Non-pigmented ciliary epithelial cell (primary cell): ENCODE data around the gene TYW5.

Experiments
- DNase-seq: peaks from one replicate; pipeline ENCODE4 v3.0.0-alpha.2; 2010; ENCODE audit warnings: low read depth

Gene TYW5

GRCh38 chr2:199975273-199975895 lies 20.1 kb upstream of the TYW5 start:
- DNase-seq, result no peak

DNA sequence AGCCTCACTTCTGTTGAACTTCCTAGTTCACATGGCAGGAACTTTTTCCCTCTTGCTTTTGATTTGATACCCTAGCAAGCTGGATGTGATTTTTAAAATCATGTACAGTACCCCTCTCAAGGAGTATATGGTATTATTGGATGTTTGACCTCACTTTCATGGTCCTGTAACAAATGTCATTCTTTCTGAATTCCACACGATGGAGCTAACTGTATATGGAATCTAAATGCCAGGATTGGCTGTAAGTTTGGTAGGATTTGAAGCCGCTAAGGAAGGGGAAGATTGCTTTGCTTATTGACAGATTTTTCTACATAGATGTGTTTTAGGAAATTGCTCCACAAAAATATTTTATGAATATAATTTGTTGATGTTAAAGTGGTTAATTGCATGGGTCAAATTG lies 18.4 kb upstream of the TYW5 start:
- no peak for DNase-seq

DNA sequence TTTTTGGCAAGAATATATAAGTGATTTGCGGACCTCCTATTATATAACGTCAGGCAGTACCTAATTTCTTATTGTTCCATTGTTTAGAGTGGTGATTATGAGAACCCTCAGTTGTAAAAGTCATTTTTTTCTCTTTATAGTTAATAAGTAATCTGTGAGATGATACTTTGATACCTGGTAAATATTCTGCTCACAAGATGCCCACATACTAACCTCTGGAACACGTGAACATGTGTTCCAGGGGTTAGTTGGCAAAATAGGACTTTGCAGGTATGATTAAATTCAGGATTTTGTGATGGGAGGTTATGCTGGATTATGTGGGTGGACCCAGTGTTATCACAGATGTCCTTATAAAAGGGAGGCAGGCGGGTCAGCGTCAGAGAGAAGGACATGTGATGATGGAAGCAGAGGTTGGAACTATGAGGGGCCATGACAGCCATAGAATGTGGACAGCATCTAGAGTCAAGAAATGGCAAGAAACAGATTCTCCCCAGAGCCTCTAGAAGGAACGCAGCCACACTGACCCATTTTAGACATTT lies 16.9 kb upstream of the TYW5 start:
- no peak for DNase-seq

GRCh38 chr2:199968126-199968525 lies 12.8 kb upstream of the TYW5 start:
- DNase-seq, result no peak

DNA sequence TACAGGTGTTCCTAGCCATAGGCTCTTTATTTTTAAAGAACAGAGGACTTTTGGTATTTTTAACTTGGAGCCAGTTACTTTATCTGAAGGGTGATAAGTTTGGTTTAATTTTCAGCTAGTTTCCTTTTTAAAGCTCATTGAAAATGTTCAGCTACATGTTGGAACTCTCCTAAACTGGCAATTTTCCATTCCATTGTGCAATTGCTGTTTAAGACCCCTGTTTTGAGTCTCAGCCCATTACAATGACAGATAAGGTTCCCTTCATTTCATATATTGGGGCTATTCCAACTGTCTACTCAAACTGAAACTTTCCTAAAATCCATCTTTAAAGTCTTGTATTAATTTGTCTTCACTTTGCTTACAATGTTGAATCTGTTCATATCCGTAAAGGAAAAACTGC lies 11.7 kb upstream of the TYW5 start:
- no peak for DNase-seq

- no peak for DNase-seq
Observed at GRCh38 chr2:199966405-199966804, 11.1 kb upstream of the TYW5 start.

DNA sequence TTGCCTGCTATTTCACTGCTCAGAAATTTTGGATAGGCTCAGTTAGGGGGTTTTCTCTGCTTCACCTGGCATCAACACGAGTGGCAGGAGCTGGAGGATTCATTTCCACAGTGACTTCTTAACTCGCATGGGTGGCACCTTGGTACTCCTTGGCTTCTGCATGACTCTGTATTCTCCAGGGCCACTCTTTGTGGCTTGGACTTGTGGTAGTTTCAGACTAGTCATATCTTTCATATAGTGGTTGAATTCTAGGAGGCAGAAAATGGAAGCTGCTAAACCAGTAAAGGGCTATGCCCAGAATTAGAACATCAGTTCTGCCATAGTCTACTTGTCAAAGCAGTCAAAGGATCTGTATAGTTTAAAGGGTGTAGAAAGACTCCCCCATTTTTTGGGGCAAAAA lies 6.9 kb upstream of the TYW5 start:
- DNase-seq, result no peak

DNA sequence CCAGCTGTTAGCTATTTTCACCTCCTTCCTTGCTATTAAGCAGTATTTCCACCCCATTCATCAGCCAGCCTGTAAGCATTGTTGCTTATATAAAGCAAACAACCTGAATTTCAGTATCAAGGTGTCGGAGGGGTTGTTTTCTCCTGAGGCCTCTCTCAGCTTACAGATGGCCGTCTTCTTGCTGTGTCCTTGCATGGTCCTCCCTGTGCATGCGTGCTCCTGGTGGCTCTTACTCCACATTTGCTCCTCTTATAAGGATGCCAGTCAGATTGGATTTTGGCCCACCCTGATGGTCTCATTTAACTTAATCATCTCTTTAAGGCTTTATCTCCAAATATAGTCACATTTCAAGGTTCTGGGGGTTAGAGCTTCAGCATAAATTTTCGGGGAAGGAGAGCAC lies 2.7 kb upstream of the TYW5 start:
- no peak for DNase-seq

DNA sequence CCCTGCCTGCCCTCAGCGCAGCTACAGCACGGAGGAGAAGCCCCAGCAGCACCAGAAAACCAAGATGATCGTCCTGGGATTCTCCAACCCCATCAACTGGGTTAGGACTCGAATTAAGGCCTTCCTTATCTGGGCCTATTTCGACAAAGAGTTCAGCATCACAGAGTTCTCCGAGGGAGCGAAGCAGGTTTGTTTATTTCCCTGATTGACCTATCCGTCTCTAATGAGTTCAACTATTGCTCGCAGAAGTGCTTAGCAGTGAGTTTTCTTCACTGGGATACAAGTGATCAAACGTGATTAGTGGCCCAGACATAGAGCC lies 730 bp upstream of the TYW5 start:
- no peak for DNase-seq

DNA sequence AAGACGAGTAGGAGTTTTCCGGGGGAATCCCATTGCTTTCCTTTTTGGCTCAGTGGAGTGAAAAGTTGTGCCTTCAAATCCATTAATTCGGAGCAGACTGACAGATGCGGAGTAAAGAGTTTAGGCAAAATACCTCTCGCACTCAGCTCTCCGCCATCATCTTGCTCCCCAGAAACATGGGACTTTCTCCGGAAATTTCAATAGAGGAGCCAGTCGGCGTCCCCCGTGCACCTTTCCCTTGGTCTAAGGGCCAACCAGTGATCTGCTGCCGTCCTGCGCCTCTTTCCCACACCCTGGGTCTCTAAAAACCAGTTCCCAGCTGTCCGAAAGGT lies 318 bp downstream of the TYW5 start:
- DNase-seq, result no peak

DNA sequence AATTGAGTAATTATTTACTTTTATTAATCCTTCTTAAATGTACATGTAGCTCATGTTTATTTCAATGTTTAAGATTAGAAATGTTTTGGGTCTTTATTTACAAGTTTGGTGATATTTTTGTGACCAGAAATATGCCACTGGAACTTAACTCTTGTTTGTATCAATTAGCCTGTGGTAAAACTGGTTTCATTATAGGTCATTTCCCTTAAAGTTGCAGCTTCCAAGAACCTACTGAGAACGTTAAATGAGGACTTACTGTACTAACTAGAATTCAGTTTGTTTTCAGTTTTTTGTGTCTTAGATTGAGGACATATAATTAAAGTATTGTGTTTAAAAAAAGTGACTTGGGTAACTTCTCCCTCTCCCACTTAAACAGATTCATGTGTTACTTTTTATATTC lies 4.3 kb downstream of the TYW5 start:
- no peak for DNase-seq

GRCh38 chr2:199950396-199950795 lies 4.9 kb downstream of the TYW5 start:
- DNase-seq, result no peak

DNA sequence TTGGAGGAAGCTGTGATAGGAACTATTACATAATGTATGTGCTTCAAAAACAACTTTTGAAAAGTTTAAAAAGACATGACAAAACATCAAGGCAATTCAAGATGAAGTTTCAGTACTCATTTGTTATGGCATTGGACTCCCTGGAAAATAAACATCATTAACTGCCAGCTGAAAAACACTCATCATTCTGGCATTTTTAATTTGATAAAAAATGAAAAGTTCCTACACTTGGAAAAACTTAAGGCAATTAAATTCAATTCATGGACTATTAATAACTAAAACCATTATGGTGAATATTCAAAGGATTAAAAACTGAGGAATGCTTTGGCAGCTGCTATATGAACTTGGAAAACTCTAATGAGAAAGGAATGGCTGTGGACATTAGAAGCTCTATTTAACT lies 8.5 kb downstream of the TYW5 start:
- DNase-seq, result no peak

DNA sequence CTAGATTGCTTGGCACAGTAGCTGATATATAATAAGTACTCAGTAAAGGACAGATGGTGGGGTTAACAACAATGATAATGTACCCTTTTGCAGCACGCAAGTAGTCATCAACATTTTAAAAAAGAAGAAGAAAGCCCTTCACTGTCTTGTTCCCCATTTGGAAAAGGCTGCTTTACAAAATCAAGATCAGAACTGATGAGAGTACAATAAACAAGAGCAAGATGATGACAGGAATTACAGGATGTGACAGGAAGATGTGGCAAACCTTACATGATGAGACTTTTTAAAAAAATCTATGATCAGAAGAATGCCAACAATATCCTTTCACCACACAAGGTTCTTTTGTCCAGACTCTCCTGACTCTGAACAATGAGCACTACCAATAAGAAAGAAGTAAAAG lies 9.1 kb downstream of the TYW5 start:
- DNase-seq, result no peak

GRCh38 chr2:199943373-199943772 lies 11.9 kb downstream of the TYW5 start:
- DNase-seq, result no peak

- DNase-seq, result no peak
Observed at GRCh38 chr2:199940373-199940772, 14.9 kb downstream of the TYW5 start.

- DNase-seq, result no peak
Observed at GRCh38 chr2:199936554-199936953, 18.7 kb downstream of the TYW5 start.

DNA sequence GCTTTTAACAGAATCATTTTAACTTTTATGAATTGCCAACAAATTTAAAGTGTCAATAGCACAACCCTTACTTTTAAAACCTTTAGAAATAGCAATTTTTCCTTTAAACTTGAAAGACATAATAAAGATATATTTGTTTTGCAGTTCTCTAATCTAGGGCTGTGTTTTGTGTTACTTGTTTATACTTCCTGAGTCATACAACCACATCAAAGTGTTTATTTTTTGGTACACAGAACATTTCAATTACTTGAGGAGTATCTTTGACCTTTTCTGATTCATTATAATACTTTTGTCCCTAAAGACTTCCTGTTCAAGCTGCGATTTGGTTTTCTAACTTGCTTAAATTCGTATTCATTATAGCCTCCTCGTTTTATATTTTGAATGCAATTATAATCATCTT lies 21.8 kb downstream of the TYW5 start:
- DNase-seq, result no peak

- no peak for DNase-seq
Observed at GRCh38 chr2:199932312-199932855, 22.9 kb downstream of the TYW5 start.

DNA sequence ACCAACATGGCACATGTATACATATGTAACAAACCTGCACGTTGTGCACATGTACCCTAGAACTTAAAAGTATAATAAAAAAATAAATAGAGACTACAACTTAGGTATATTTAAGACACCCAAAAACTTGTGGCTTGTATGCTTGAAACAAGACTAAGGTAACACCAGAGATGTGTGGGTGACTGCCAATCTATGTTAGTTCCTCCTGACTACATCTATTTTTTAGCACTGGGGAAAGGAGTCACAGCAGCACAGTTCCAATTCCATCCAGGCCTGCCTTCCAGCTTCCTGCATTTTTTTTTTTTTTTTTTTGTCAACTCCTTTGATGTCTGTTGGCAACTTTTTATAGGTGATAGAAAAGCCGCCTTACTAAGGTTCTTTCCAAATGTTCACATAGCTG lies 26.0 kb downstream of the TYW5 start:
- DNase-seq, result no peak

DNA sequence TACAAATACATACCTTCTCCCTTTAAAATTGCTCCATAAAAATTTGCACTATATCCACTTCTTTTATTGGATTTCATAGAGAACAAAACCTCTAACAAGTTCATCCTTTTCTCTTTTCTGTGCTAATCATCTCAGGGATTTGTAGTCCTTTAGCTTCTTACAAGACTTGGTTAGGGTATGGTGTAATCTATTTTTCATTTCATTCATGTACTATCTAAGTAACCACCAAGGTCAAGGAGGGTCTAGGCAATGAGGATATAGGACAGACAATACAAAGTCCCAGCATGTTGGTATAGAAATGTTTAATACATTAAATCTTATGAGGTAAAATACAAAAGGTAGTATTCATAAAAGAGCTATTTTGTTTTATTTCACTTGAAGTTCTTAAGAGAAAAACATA lies 26.7 kb downstream of the TYW5 start:
- no peak for DNase-seq

GRCh38 chr2:199928226-199928625 lies 27.1 kb downstream of the TYW5 start:
- no peak for DNase-seq

DNA sequence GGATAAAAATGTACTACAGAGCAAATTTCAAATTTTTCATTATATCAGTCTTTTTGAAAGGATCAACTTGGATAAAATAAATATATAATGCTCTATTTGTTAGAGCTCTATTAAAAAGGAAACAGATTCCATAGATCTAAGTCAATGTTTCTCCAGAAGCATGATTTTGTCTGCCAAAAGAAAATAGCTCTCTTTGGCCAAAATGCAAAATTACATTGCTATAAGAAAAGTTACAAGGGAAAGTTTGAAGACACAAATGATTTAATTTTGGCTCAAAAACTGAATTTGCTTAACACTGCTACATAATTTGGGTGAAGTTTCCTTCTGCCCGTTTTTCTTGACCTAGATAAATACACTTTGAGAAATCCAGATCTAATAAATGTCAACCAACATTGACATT lies 28.5 kb downstream of the TYW5 start:
- DNase-seq, result no peak

GRCh38 chr2:199923924-199924323 lies 31.4 kb downstream of the TYW5 start:
- no peak for DNase-seq

DNA sequence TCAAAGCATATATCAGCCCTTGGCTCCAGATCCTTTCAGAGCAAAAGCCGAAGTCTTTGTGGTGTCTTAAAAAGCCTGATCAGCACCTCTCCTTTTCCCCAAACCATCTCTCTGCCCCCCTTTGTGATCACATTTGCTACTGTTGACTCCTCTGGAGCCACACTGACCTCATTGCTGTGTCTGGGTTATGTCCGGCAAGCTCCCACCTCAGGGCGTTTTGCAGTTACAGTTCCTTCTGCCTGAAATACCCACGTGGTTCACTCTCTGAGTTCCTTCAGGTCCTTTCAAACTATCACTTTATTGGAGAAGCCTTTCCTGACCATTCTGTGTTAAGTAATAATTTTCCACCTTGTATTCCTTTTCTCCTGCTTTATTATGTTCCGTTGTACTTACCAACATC lies 32.4 kb downstream of the TYW5 start:
- no peak for DNase-seq
